Loucy (cell line): ENCODE measurements around the gene OR1F1.

Experiments
- H2AFZ ChIP-seq: fragments of 200-600 bp; sonication (generic); 2 replicates; pipeline ENCODE4 v1.6.0; 2016; ENCODE audit warnings: antibody characterized with exemption, mild to moderate bottlenecking, low read length, moderate library complexity
- H3F3A ChIP-seq: fragments of 200-600 bp; 2 replicates; pipeline ENCODE4 v1.6.0; 2016; ENCODE audit warnings: antibody characterized with exemption, low read depth, mild to moderate bottlenecking
- H3K27me3 ChIP-seq: fragments of 200-600 bp; sonication (generic); 2 replicates; pipeline ENCODE4 v1.6.1; 2014; ENCODE audit warnings: low read length, mild to moderate bottlenecking; ENCODE audit not compliant: insufficient read depth, poor library complexity, severe bottlenecking
- H3K36me3 ChIP-seq: fragments of 200-600 bp; sonication (generic); 2 replicates; pipeline ENCODE4 v1.6.1; 2016; ENCODE audit warnings: low read length; ENCODE audit not compliant: insufficient read depth
- H3K4me1 ChIP-seq: fragments of 200-600 bp; sonication (generic); 2 replicates; pipeline ENCODE4 v1.5.1; 2014; ENCODE audit warnings: low read length, mild to moderate bottlenecking; ENCODE audit not compliant: insufficient read depth, poor library complexity, severe bottlenecking
- H3K4me2 ChIP-seq: fragments of 200-600 bp; sonication (generic); 2 replicates; pipeline ENCODE4 v1.6.0; 2014; ENCODE audit warnings: antibody characterized with exemption, low read length, low read depth, mild to moderate bottlenecking; ENCODE audit not compliant: poor library complexity, severe bottlenecking
- H3K4me3 ChIP-seq: fragments of 200-600 bp; sonication (generic); 2 replicates; pipeline ENCODE4 v1.5.1; 2014; ENCODE audit warnings: low read length, mild to moderate bottlenecking, mixed read lengths; ENCODE audit not compliant: poor library complexity, severe bottlenecking
- H3K79me2 ChIP-seq: fragments of 200-600 bp; sonication (generic); 2 replicates; pipeline ENCODE4 v1.6.1; 2014; ENCODE audit warnings: low read length; ENCODE audit not compliant: insufficient read depth
- H3K9ac ChIP-seq: fragments of 200-600 bp; sonication (generic); 2 replicates; pipeline ENCODE4 v1.6.0; 2014; ENCODE audit warnings: mild to moderate bottlenecking, low read depth, low read length, moderate library complexity; ENCODE audit not compliant: poor library complexity, severe bottlenecking
- H3K9me2 ChIP-seq: fragments of 200-600 bp; sonication (generic); replicated peaks from 2 replicates; pipeline ENCODE4 v1.6.1; 2016; ENCODE audit warnings: low read depth, low read length, mixed read lengths
- H3K9me3 ChIP-seq: fragments of 200-600 bp; sonication (generic); 2 replicates; pipeline ENCODE4 v1.6.1; 2014; ENCODE audit warnings: mild to moderate bottlenecking, antibody characterized with exemption, low read length, low read depth; ENCODE audit not compliant: insufficient read depth
- H4K20me1 ChIP-seq: fragments of 200-600 bp; sonication (generic); 2 replicates; pipeline ENCODE4 v1.6.0; 2014; ENCODE audit warnings: antibody characterized with exemption, low read length, mild to moderate bottlenecking; ENCODE audit not compliant: insufficient read depth, poor library complexity, severe bottlenecking
- CTCF ChIP-seq: fragments of 200-600 bp; sonication (generic); conservative IDR thresholded peaks from 2 replicates; pipeline ENCODE4 v1.5.1; 2014; ENCODE audit warnings: mild to moderate bottlenecking, antibody characterized with exemption, low read length
- EZH2phosphoT487 ChIP-seq: fragments of 200-600 bp; IDR thresholded peaks from 2 replicates; pipeline ENCODE4 v1.6.1; 2018; ENCODE audit warnings: antibody characterized with exemption, mild to moderate bottlenecking, moderate library complexity, borderline replicate concordance

Gene OR1F1

DNA sequence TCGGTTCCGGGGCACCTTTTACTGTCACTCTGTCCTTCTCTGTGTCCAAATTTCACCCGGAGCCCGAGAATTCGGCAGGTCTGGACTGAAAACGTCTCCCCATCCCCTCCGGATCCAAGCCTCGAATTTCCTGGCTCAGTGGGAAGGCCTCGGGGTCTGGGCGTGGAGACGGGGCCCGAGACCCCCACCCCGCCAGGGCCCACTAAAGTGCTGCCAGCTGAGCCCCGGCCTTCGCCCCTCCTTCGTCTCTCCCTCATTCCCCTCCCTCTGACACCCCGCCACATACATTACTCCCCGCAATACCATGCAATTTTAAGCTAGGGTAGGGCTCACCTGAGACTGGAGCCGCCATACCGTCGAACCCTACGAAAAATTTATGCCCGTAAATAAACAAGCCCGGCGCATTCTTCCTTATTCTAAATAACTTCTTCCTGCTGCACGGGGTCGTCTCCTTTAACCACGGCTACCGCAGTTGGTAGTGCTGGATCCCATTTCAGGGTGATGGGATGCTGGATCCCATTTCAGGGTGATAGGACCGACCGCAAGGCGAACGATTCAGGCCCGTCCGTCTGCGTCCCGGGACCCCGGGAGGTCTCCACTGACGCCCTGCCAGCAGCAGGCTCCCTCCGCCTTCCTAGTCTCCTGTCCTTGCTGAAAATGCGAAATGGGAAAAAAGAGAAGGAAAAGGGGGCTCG, 4.4 kb upstream of the OR1F1 start:
- Histone ChIP-seq H3K4me2 (no peak overlapping the region), H3K9ac (no peak overlapping the region), H4K20me1 (no peaks in the 10 kb centered on the region), H2AFZ (no peak overlapping the region), H3K4me3 (no peak overlapping the region), H3K4me1 (no peaks in the 10 kb centered on the region), H3K9me2 (no peaks in the 10 kb centered on the region), H3F3A (no peaks in the 10 kb centered on the region), H3K9me3 (no peaks in the 10 kb centered on the region), H3K79me2 (no peaks in the 10 kb centered on the region), H3K36me3 (no peaks in the 10 kb centered on the region), H3K27me3 (no peaks in the 10 kb centered on the region)
- TF ChIP-seq CTCF = no peak
- no peak for TF ChIP-seq EZH2phosphoT487

GRCh38 chr16:3186946-3187690, 886 bp upstream of the OR1F1 start:
- TF ChIP-seq EZH2phosphoT487 (no peak), CTCF (no peak)
- Histone ChIP-seq H2AFZ (no peak overlapping the region), H3K4me3 (no peak overlapping the region), H4K20me1 (no peaks in the 10 kb centered on the region), H3K36me3 (no peaks in the 10 kb centered on the region), H3F3A (no peaks in the 10 kb centered on the region), H3K27me3 (no peaks in the 10 kb centered on the region), H3K4me1 (no peaks in the 10 kb centered on the region), H3K9ac (no peak overlapping the region), H3K9me3 (no peaks in the 10 kb centered on the region), H3K9me2 (no peaks in the 10 kb centered on the region), H3K4me2 (no peak overlapping the region), H3K79me2 (no peaks in the 10 kb centered on the region)

DNA sequence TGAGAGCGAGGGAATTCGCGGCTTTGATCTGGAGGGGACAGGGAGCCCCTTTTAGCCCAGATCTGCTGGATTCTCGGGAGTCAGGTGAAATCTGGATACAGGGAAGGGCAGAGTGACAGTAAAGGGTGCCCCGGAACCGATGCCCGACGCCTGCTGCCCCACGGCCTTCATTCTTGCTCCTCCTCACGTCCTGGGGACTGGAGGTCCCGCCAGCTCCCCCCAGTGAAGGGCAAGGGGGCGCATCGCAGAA, 596 bp downstream of the OR1F1 start:
- TF ChIP-seq EZH2phosphoT487 (no peak), CTCF (no peak)
- Histone ChIP-seq H3K4me3 (no peak overlapping the region), H2AFZ (no peak overlapping the region), H3K4me1 (no peaks in the 10 kb centered on the region), H4K20me1 (no peaks in the 10 kb centered on the region), H3K36me3 (no peaks in the 10 kb centered on the region), H3K9me3 (no peaks in the 10 kb centered on the region), H3K79me2 (no peaks in the 10 kb centered on the region), H3K4me2 (no peak overlapping the region), H3K27me3 (no peaks in the 10 kb centered on the region), H3K9me2 (no peaks in the 10 kb centered on the region), H3K9ac (no peak overlapping the region), H3F3A (no peaks in the 10 kb centered on the region)
